GM19324 (cell line): ENCODE measurements around the gene CABP4.

Experiments used
- ATAC-seq: cut with Tn5 transposase; IDR thresholded peaks from one replicate; pipeline ENCODE4 v1.9.1; 2021; ENCODE audit warnings: mild to moderate bottlenecking, moderate library complexity; ENCODE audit not compliant: unreplicated experiment, low FRiP score

CABP4 gene

GRCh38 chr11:67434395-67434881 lies 20.7 kb upstream of the CABP4 start:
- no peak for ATAC-seq

DNA sequence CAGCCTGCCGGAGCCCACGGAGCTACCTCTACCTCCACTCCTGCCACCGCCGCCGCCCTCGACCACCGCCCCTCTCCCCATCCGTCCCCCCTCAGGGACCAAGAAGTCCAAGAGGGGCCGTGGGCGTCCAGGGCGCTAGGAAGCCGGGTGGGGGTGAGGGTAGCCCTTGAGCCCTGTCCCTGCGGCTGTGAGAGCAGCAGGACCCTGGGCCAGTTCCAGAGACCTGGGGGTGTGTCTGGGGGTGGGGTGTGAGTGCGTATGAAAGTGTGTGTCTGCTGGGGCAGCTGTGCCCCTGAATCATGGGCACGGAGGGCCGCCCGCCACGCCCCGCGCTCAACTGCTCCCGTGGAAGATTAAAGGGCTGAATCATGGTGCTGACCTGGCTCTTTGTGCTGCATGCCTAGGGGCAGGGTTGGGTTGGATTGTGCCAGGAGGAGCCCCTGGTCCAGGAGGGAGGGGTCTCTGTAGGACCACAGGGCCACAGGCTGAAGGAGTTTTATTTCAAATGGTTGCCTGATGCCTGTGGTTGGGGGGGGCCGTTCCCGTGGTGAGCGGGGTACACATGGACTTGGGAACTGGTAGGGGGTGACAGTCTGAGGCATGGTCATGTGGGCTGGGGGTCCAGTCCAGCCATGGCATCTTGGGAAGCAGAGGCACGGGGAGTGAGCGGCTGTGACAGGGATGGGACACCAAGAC lies 20.0 kb upstream of the CABP4 start:
- no peak for ATAC-seq

DNA sequence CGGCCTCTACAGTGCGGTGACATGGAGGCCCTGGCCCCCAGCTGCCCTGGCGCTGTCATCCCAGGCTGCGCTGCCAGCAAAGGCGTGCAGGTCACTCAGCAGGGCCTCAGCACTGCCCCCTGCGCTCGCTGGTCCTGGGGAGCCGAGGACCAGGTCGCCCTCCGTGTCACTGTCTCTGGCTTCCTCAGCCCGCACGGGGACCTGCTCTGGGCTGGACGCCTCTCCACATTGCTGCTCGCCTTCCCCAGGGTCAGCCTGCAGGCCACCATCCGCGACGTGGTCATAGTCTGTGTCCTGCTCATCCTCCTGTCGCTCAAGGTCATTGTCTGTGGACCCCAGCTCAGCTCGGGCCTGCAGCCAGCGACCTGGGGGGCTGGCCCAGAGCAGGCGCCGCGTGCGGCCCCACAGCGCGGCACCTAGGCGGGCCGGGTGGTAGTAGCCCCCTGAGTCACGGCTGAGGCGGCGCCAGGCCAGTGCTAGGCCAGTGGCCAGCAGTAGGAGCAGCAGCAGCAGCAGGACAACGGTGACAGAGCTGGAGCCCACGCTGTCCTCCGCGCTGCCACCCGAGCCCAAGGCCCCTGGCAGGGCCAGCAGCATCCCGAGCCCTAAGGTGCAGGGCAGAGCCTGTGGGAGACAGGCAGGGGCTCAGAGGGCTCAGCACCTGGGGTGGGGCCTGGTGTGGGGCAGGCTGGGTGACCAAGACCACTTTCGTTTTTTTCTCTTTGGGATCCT lies 19.3 kb upstream of the CABP4 start:
- no peak for ATAC-seq

- no peak for ATAC-seq
Observed at GRCh38 chr11:67436459-67437081, 18.6 kb upstream of the CABP4 start.

DNA sequence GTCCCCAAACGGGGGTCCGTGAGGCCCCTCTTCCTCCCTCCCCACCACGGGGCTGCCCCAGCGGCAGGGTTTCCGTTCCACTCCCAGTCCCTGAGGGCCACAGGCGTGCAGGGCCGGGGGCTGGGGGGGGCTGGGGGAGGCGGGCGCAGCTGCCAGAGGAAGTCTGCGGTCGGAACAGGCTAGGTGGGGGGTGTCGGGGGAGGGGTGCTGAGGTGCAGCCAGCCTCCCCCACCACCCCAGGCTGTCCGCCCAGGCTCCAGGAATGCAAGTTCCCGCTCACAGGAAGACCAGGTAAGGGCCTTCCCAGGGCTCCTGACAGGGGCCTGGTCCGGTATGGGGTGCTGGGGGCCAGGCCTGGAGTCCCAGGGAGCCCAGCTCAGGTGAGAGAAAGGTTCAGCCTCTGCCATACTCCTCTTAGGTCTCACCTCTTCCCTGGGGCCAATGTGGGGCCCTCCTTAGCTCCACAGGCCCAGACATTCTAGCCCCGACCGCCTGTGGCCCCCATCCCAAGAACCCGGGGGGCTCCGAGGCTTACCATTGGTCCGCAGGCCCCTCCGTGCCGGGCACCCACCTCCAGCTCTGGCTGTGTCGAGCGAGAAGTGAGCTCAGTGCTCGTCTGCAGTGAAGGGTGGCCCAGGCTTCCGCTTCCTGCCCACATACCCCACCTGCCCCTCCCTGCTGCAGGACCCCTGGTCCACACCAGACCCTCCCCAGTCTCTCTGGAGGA lies 17.9 kb upstream of the CABP4 start, which contains the start of gene PTPRCAP:
Gene PTPRCAP (minus strand): TSS at position 601 of the 727 bp plus-strand sequence. CDS start 63 bp downstream, at position 538.
- peak; percentile 32 for ATAC-seq

GRCh38 chr11:67437809-67438157 lies 17.4 kb upstream of the CABP4 start:
- no peak for ATAC-seq

GRCh38 chr11:67438158-67438902 lies 16.8 kb upstream of the CABP4 start:
- ATAC-seq, result no peak

DNA sequence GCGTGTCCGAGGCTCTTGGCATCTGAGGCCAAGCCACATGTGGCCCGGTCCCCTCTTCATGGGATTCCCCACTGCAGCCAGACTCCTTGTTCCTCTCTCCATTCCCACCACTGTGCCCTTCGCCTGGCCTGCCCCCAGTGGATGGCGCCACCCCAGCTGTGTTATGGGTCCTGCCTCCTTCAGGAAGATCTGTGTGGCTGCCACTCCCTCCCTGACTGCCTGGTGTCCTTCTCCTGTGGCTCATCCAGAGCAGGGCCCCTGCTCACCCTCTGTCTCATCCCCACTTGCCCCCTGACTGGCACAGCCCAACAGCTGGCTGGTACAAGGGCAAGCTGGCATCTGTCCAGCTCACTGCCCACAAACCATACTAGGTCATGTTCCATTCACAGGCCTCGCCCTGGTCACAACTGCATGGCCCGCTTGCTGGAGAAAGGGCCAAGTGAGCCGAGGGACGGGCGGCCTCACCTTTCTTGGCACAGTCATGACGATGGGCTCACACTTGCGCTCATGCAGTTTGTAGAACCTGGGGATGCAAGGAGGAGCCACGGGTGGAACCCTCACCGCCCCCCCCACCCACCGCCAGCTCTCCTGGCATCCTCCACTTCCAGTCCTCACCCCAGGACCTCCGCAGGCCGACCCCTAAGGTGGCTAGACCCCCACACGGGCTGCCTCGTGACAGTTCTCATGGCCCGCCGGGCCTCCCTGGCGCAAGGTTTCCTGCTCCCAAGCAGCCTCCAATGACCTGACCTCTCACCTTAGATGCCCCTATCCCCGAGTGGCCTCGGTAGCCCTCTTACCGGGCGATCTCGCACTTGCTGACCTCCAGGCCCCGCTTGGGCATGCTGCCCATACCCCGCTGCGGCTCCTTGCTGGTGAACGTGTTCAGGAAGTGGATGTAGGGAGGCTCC lies 15.6 kb upstream of the CABP4 start:
- ATAC-seq, result no peak

DNA sequence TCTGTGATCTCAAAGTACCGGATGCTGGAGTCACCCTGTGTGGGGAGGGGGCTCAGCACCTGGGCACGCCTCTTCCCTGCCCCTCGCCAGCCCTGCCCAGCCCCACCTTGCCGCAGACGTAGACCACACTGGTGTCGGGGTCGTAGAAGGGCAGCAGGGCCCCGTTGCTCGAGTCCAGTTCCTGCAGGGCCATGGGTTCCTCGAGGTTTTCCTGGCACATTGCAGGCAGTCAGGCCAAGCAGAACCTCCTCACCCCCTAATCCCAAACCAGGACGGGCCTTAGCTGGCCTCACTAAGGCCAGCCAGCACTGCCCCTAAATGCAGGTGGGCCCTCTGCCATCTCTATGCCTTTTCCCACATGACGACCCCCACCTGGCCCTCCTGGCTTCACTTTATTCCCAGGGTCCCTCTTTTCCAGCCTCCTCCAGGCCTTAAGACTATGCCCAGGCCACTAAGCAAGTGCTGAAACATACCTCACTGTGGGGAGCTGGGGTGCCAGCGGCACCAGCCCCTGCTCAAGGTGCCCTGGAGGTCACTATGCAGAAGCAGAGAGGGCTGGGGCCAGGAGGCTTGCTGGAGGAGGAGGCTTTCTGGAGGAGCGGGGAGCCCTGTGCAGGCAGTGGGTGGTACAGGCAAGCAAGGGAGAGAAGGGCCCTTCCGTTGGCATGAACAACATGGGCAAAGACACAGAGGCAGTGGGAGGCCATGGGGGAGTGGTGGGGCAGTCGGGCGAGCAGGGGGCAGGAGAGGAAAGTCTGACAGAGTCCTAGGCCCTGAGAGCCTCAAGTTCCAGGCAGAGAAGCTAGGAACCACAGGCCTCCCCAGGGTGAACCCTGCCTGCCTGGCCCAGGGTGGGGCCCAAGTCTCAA lies 14.7 kb upstream of the CABP4 start:
- ATAC-seq, result no peak

GRCh38 chr11:67441098-67441563 lies 14.0 kb upstream of the CABP4 start:
- no peak for ATAC-seq

- ATAC-seq, result no peak
Observed at GRCh38 chr11:67441731-67442351, 13.3 kb upstream of the CABP4 start.

GRCh38 chr11:67442504-67443404 lies 12.4 kb upstream of the CABP4 start:
- peak; percentile 4 for ATAC-seq

DNA sequence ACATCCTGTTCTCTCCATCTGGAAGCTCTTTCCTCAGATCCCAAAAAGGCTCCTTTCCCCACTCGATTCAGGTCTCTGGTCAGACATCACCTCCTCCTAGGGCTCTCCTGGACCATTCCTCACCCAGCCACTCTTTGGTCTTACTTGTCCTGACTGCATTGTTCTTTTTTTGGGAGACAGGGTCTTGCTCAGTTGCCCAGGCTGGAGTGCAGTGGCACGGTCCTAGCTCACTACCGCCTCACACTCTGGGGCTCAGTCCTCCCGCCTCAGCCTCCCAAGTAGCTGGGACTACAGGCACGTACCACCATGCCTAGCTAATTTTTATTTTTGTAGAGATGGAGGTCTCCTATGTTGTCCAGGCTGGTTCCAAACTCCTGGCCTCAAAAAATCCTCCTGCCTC lies 9.6 kb upstream of the CABP4 start:
- ATAC-seq, result no peak

DNA sequence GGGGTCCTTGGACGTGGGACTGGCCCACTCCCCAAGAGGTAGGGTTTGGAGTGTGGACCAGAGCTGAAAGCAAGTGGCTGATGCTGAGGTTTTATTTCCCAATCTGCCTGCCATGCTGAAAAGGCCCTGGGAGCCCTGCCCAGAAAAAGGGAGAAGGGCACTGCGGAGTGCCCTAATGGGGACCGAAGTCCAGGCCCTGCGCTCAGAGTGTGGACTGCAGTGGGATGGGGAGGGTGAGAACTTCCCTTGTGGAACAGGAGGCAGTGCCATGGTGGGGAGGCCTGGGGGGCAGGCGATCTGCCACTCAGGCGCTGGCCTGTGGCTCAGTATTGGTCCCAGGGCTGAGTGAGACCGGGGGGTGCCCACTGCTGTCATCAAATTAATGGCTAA lies 6.9 kb upstream of the CABP4 start:
- ATAC-seq, result no peak

DNA sequence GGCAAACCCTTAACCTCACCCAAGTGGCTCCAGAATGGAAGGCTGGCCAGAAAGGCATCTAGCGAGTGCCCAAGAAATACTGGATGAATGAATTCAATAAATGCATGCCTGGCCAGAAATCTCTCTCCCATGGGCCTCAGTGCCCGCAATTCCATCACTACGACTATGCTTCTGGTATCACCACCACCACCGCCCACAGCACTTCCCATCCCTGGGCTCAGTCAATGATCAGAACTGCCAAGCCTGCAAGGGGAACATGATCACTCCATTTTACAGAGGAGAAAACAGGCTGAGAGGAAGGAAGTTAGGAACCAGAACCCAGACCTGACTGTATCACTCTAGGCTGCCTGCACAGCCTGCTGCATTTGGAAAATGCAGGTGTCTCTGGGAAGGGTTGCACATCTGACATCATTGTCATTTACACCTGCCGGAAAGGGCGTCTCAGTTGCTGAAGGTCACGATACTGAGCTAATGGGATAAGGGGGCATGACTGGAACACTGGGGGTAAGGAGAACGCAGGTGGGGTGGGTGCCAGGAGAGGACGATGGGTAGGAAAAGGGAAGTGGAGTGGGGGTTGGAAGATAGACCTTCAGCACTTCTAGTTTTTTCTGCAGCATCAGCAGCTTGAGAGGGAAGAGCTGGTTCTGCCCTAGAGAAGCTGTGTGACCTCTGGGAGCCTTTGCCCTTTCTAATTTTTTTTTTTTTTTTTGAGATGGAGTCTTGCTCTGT lies 5.9 kb upstream of the CABP4 start:
- ATAC-seq, result no peak
